H1 (cell line): ENCODE data around the gene CSF1. TPM values are rescaled to one million over a fixed set of nuclear protein-coding genes. Genes with fewer than 3 reads are reported as not detected.

ENCODE experiments used
- HDAC6 ChIP-seq: IDR thresholded peaks from one replicate; pipeline ENCODE4 v1.7.1; 2012; ENCODE audit warnings: low read depth, mild to moderate bottlenecking, inconsistent platforms, low read length, moderate library complexity
- polyA plus RNA-seq, 7 experiments: library from polyadenylated mRNA; depleted of rRNA in 3 of 7; stranded (reverse) in 5 of 7; unstranded in 2 of 7; fragments of >200 nt in 5 of 7; fragments of 200-250 nt in 2 of 7; gene quantifications; 1 replicate in 5 of 7; 2 replicates in 1 of 7; 4 replicates in 1 of 7; pipeline versions ENCODE4 v1.2.1 to v1.2.3, GENCODE V29; 2011 to 2013; ENCODE audit warnings: missing spikeins in 2 of 7, mixed read lengths in 2 of 7
- total RNA-seq: library from RNA; stranded (reverse); fragmentation: NEBNext Ultra II Directional; extraction: Animal tissue kit (Norgen Biotek cat#: 25700); gene quantifications from 2 replicates; pipeline ENCODE4 v1.2.1, GENCODE V29; 2021

Gene CSF1
- total and polyA plus RNA-seq, 2 of the 8 experiments (the other 6 are each of a cell fraction or from before 2014, with no cell fraction given) = 3.3 to 5.4 TPM

DNA sequence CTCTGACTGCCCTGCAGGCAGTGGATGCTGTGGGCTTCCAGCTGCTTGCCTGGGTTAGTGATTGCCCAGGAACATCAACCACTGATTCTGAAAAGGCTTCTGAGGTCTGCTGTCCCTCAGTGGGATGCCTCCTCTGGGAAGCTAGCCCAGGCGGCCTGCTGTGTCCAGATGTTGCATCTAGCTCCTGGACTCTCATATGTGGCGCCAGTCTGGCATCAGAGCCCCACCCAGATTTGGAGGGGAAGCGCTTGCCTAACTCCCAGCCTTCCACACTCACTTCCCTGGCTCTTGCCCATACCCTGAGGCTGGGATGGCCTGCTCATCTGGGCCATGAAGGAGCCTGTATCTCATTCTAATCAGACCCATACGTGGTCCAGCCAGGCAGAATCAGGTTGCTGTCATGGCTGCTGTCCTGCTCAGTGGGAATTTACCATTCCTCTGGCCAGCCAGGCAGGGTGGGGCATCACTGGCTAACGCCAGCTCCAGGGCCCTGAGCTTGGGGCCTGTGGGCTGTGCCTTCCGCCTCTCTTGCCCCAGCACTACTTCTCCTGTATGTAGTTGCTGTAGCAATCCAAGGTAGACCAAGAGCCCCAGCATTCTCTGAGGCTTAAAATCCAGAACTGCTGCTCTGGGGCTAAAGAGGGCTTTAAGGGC, 4.1 kb downstream of the CSF1 start (continued):
- TF ChIP-seq HDAC6 = no peak
- TF ChIP-seq, all 59 proteins: peak for 0
